ENCODE results near the gene KATNB1. TPM values are rescaled to one million over a fixed set of nuclear protein-coding genes. Genes with fewer than 3 reads are reported as not detected.

The KATNB1 gene
- total and polyA plus RNA-seq, 2 of the 8 experiments (the other 6 are each of a cell fraction or from before 2014, with no cell fraction given), result 50.2 to 60.4 TPM

- Histone ChIP-seq H3K23ac (ENCODE audit: insufficient read length) (no peak overlapping the region), H4K91ac (replicated peaks; ENCODE audit: insufficient read length, low read length) (no peak overlapping the region), H4K20me1 (replicated peaks in 1 of 2; ENCODE audit: control insufficient read depth in 1 of 2, insufficient read depth in 2 of 2, low read length in 2 of 2) (no peaks in the 10 kb centered on the region), H2AK5ac (ENCODE audit: low read depth, low read length) (no peak overlapping the region), H3K4me2 (ENCODE audit: insufficient read depth in 1 of 2, low read depth in 2 of 2, low read length in 2 of 2) (no peak overlapping the region), H2BK20ac (ENCODE audit: low read length) (no peak overlapping the region), H3K27me3 (replicated peaks in 1 of 4; ENCODE audit: control insufficient read depth in 3 of 4, extremely low read depth in 1 of 4, insufficient read depth in 3 of 4, low read length in 3 of 4) (no peaks in the 10 kb centered on the region), H3K4ac (replicated peaks; ENCODE audit: insufficient read length, low read depth, low read length) (no peak overlapping the region), H3K79me1 (ENCODE audit: low read depth, low read length) (no peaks in the 10 kb centered on the region), H4K8ac (ENCODE audit: extremely low read depth, insufficient read depth, low read length) (no peak overlapping the region), H3K79me2 (ENCODE audit: control insufficient read depth in 1 of 2, insufficient read depth in 2 of 2, low read length in 2 of 2) (no peaks in the 10 kb centered on the region), H3K14ac (ENCODE audit: insufficient read length) (no peak overlapping the region), H3K23me2 (ENCODE audit: low read depth, low read length) (no peaks in the 10 kb centered on the region), H3K56ac (replicated peaks; ENCODE audit: insufficient read length, low read depth, low read length) (no peak overlapping the region), H3K9ac (replicated peaks in 1 of 4; ENCODE audit: extremely low read depth in 1 of 4, low read depth in 3 of 4, low read length in 3 of 4) (no peak overlapping the region), H2BK120ac (replicated peaks; ENCODE audit: low read depth, low read length) (no peak overlapping the region), H4K5ac (ENCODE audit: insufficient read length, low read depth, low read length) (no peak overlapping the region), H3K4me1 (replicated peaks in 1 of 4; ENCODE audit: control insufficient read depth in 3 of 4, insufficient read depth in 4 of 4, low read length in 3 of 4) (peaks cover 0 to 4% (median 0%) of the 10 kb centered on the region in 4 experiments; a peak in 2 of 7 replicates), H2BK15ac (ENCODE audit: low read length) (no peak overlapping the region), H2BK12ac (ENCODE audit: low read depth, low read length) (no peak overlapping the region), H2AFZ (ENCODE audit: low read length) (no peak overlapping the region), H2BK5ac (ENCODE audit: low read depth, low read length) (no peak overlapping the region), H3K36me3 (ENCODE audit: control insufficient read depth in 2 of 4, insufficient read depth in 4 of 4, low read length in 3 of 4) (no peaks in the 10 kb centered on the region), H3K4me3 (ENCODE audit: extremely low read depth in 1 of 4, insufficient read depth in 2 of 4, low read depth in 3 of 4, low read length in 4 of 4) (no peak overlapping the region), H3K18ac (ENCODE audit: extremely low read depth, low read length) (no peak overlapping the region), H3K27ac (ENCODE audit: low read depth, low read length) (no peak overlapping the region), H3K9me3 (ENCODE audit: insufficient read depth in 2 of 2, low read depth in 1 of 2, low read length in 1 of 2) (no peaks in the 10 kb centered on the region)
- DNase-seq (ENCODE audit: low read depth in 1 of 2, low spot score in 2 of 2) (no peak), FAIRE-seq (no peak)
- ChIA-PET CTCF (ENCODE audit: partially characterized antibody) (interaction anchor here (0.6 to 22.4 kb wide), 8 partner anchors 9 to 96 kb away, joined by 3 to 279 read pairs (median 6); partner anchors contain the start of gene KIFC3), POLR2A (ENCODE audit: partially characterized antibody) (interaction anchor here (0.5 kb wide), 1 partner anchor 296 kb away, joined by 3 read pairs; no protein-coding TSS in a partner anchor)
- 89% methylated on average over 12 of the region's 15 CpGs; no CpG with 5 or more reads in 1 of the 2 experiments for WGBS, 2 experiments (ENCODE audit: extremely low coverage in 1 of 2, insufficient coverage in 1 of 2, insufficient read length in 1 of 2, insufficient replicate concordance in 2 of 2, low coverage in 1 of 2, low lambda C conversion rate in 2 of 2, missing lambda C conversion rate in 1 of 2)
- TF ChIP-seq NRF1 (IDR thresholded peaks at IDR 0.05; ENCODE audit: low read depth, low read length) (no peak), SP2 (IDR thresholded peaks at IDR 0.05; ENCODE audit: low read length) (no peak), ATF3 (IDR thresholded peaks at IDR 0.05; ENCODE audit: insufficient read depth, low read depth, low read length) (no peak), JUN (IDR thresholded peaks at IDR 0.05; ENCODE audit: low read depth, low read length) (no peak), TCF12 (IDR thresholded peaks at IDR 0.05; ENCODE audit: low read depth, low read length) (no peak), KDM4A (IDR thresholded peaks at IDR 0.05; ENCODE audit: low read depth, low read length, severe bottlenecking) (no peak), YY1 (IDR thresholded peaks at IDR 0.05; ENCODE audit: low read depth, low read length) (no peak), POLR2A (IDR thresholded peaks at IDR 0.05; ENCODE audit: control extremely low read depth in 1 of 2, low read depth in 2 of 2, low read length in 2 of 2) (no peak), HDAC6 (IDR thresholded peaks at IDR 0.05; ENCODE audit: low read depth, low read length) (no peak), CHD2 (IDR thresholded peaks at IDR 0.05; ENCODE audit: low read length) (no peak), RXRA (IDR thresholded peaks at IDR 0.05; ENCODE audit: insufficient read depth, low read depth, low read length) (no peak), BRCA1 (IDR thresholded peaks at IDR 0.05; ENCODE audit: low read depth, low read length) (no peak)
Measured at GRCh38 chr16:57766714-57767348, 31.3 kb downstream of the KATNB1 start.

Data from H1 (cell line).